Ishikawa (cell line): Measurements from ENCODE around the gene PLXNC1.

Experiments
- CEBPB ChIP-seq: IDR thresholded peaks from 2 replicates; pipeline ENCODE4 v1.6.1; 2012
- CREB1 ChIP-seq: IDR thresholded peaks from 2 replicates; pipeline ENCODE4 v1.6.1; 2012; ENCODE audit warnings: low read depth
- EGR1 ChIP-seq: IDR thresholded peaks from 2 replicates; pipeline ENCODE4 v1.6.1; 2012
- EP300 ChIP-seq: IDR thresholded peaks from 2 replicates; pipeline ENCODE4 v1.6.1; 2012; ENCODE audit warnings: borderline replicate concordance
- FOXM1 ChIP-seq: IDR thresholded peaks from 2 replicates; pipeline ENCODE4 v1.6.1; 2012; ENCODE audit warnings: low read depth, borderline replicate concordance
- MAX ChIP-seq: IDR thresholded peaks from 2 replicates; pipeline ENCODE4 v1.6.1; 2012
- NFIC ChIP-seq: IDR thresholded peaks from 2 replicates; pipeline ENCODE4 v1.6.1; 2012
- RAD21 ChIP-seq: IDR thresholded peaks from 2 replicates; pipeline ENCODE4 v1.6.1; 2012; ENCODE audit warnings: low read depth
- REST ChIP-seq: IDR thresholded peaks from 2 replicates; pipeline ENCODE4 v1.6.1; 2012; ENCODE audit warnings: low read depth, mild to moderate bottlenecking
- TAF1 ChIP-seq: IDR thresholded peaks from 2 replicates; pipeline ENCODE4 v1.6.1; 2012; ENCODE audit warnings: low read depth, mild to moderate bottlenecking
- TCF12 ChIP-seq: IDR thresholded peaks from 2 replicates; pipeline ENCODE4 v1.6.1; 2012; ENCODE audit warnings: low read depth
- TEAD4 ChIP-seq: IDR thresholded peaks from 2 replicates; pipeline ENCODE4 v1.6.1; 2012
- USF1 ChIP-seq: IDR thresholded peaks from 2 replicates; pipeline ENCODE4 v1.6.1; 2012
- YY1 ChIP-seq: IDR thresholded peaks from 2 replicates; pipeline ENCODE4 v1.6.1; 2012; ENCODE audit warnings: low read depth
- ZBTB7A ChIP-seq: IDR thresholded peaks from 2 replicates; pipeline ENCODE4 v1.6.1; 2012; ENCODE audit warnings: low read depth

Gene PLXNC1

GRCh38 chr12:94112121-94112520, 36.3 kb upstream of the PLXNC1 start:
- TF ChIP-seq RAD21 (no peak), USF1 (no peak), YY1 (no peak), ZBTB7A (no peak), REST (no peak), TAF1 (no peak), EP300 (no peak), EGR1 (no peak), NFIC (no peak), MAX (no peak), CEBPB (no peak), FOXM1 (no peak), TCF12 (no peak)

- TF ChIP-seq TEAD4: no peak
- no peak for TF ChIP-seq FOXM1
- no peak for TF ChIP-seq REST
- TF ChIP-seq TAF1: no peak
- no peak for TF ChIP-seq EP300
- no peak for TF ChIP-seq ZBTB7A
- no peak for TF ChIP-seq USF1
- no peak for TF ChIP-seq YY1
- no peak for TF ChIP-seq CREB1
- no peak for TF ChIP-seq NFIC
- no peak for TF ChIP-seq TCF12
- TF ChIP-seq CEBPB: no peak
- no peak for TF ChIP-seq MAX
- no peak for TF ChIP-seq EGR1
- TF ChIP-seq RAD21: no peak
These were observed 34.2 kb upstream of the PLXNC1 start for GRCh38 chr12:94114166-94114565.

- TF ChIP-seq FOXM1 (no peak), EGR1 (no peak), RAD21 (no peak), EP300 (no peak)
These were observed 32.2 kb upstream of the PLXNC1 start for GRCh38 chr12:94116191-94116590.

GRCh38 chr12:94121886-94122285, 26.5 kb upstream of the PLXNC1 start:
- TF ChIP-seq NFIC: no peak
- no peak for TF ChIP-seq TEAD4
- TF ChIP-seq EGR1: no peak
- no peak for TF ChIP-seq RAD21
- TF ChIP-seq TAF1: no peak
- TF ChIP-seq ZBTB7A: no peak
- no peak for TF ChIP-seq FOXM1
- TF ChIP-seq TCF12: no peak
- no peak for TF ChIP-seq YY1
- no peak for TF ChIP-seq REST
- no peak for TF ChIP-seq CEBPB
- TF ChIP-seq MAX: no peak
- no peak for TF ChIP-seq EP300
- no peak for TF ChIP-seq CREB1
- no peak for TF ChIP-seq USF1
